HEK293 (cell line): ENCODE data around the gene KIF1A.

Source experiments
- CTCF ChIA-PET: fragments of 350-600 bp; formaldehyde crosslinking; extraction: SDS; loops from one replicate; lab custom pipeline; 2021; ENCODE audit warnings: antibody characterized with exemption; lab: Yijun Ruan, JAX
- POLR2A ChIA-PET: fragments of 300-600 bp; formaldehyde crosslinking; extraction: SDS; loops from one replicate; lab custom pipeline; 2020; ENCODE audit warnings: antibody characterized with exemption, inconsistent platforms; lab: Yijun Ruan, JAX
- H3K27ac ChIP-seq: fragments of 200-500 bp; sonication (Bioruptor generic); 2 replicates; pipeline ENCODE4 v1.5.1; 2014; ENCODE audit warnings: low read depth, low read length, control low read depth, inconsistent platforms; ENCODE audit errors: extremely low read depth
- H3K36me3 ChIP-seq, 2 experiments: fragments of 200-500 bp in 1 of 2; sonication (Bioruptor generic) in 1 of 2; 1 replicate in 1 of 2; 2 replicates in 1 of 2; pipeline ENCODE4 v1.5.1; 2014 to 2017; ENCODE audit warnings: inconsistent platforms in 2 of 2, low read length in 2 of 2; ENCODE audit not compliant: control insufficient read depth in 2 of 2, insufficient read depth in 1 of 2
- H3K4me1 ChIP-seq: fragments of 200-500 bp; sonication (Bioruptor generic); 2 replicates; pipeline ENCODE4 v1.5.1; 2014; ENCODE audit warnings: mild to moderate bottlenecking, low read length, inconsistent platforms; ENCODE audit not compliant: control insufficient read depth, insufficient read depth
- H3K4me3 ChIP-seq: 2 replicates; pipeline ENCODE4 v1.5.1; 2011; ENCODE audit warnings: low read depth, mild to moderate bottlenecking, control low read depth, low read length, moderate library complexity
- H3K9me3 ChIP-seq: fragments of 200-500 bp; sonication (Bioruptor generic); 2 replicates; pipeline ENCODE4 v1.5.1; 2014; ENCODE audit warnings: low read depth, low read length, inconsistent platforms; ENCODE audit not compliant: control insufficient read depth, insufficient read depth
- IKZF3 ChIP-seq: fragments of 450-650 bp; IDR thresholded peaks from 2 replicates; pipeline ENCODE4 v1.5.0; 2018; ENCODE audit warnings: missing biosample characterization, mild to moderate bottlenecking, missing genetic modification characterization, moderate library complexity
- MYNN ChIP-seq: fragments of 450-650 bp; formaldehyde crosslinking; IDR thresholded peaks from 2 replicates; pipeline ENCODE4 v1.5.1; 2016; ENCODE audit warnings: missing biosample characterization, missing genetic modification characterization, borderline replicate concordance
- OVOL3 ChIP-seq: fragments of 450-650 bp; formaldehyde crosslinking; IDR thresholded peaks from 2 replicates; pipeline ENCODE4 v1.5.1; 2016; ENCODE audit warnings: missing biosample characterization, missing genetic modification characterization
- SP7 ChIP-seq: fragments of 450-650 bp; formaldehyde crosslinking; IDR thresholded peaks from 2 replicates; pipeline ENCODE4 v1.5.1; 2016; ENCODE audit warnings: missing biosample characterization, missing genetic modification characterization
- ZBTB26 ChIP-seq: fragments of 450-650 bp; formaldehyde crosslinking; optimal IDR thresholded peaks from 2 replicates; pipeline ENCODE3; 2016; ENCODE audit warnings: missing biosample characterization, mild to moderate bottlenecking, missing genetic modification characterization
- ZNF133 ChIP-seq: fragments of 450-650 bp; formaldehyde crosslinking; IDR thresholded peaks from 2 replicates; pipeline ENCODE4 v1.5.1; 2016; ENCODE audit warnings: missing biosample characterization, missing genetic modification characterization
- ZNF169 ChIP-seq: fragments of 450-650 bp; formaldehyde crosslinking; IDR thresholded peaks from 2 replicates; pipeline ENCODE4 v1.5.1; 2016; ENCODE audit warnings: missing biosample characterization, missing genetic modification characterization
- ZNF175 ChIP-seq: fragments of 450-650 bp; formaldehyde crosslinking; IDR thresholded peaks from 2 replicates; pipeline ENCODE4 v1.5.1; 2016; ENCODE audit warnings: missing biosample characterization, missing genetic modification characterization
- ZNF18 ChIP-seq: fragments of 450-650 bp; formaldehyde crosslinking; IDR thresholded peaks from 2 replicates; pipeline ENCODE4 v1.5.1; 2016; ENCODE audit warnings: missing biosample characterization, missing genetic modification characterization
- ZNF24 ChIP-seq: fragments of 450-650 bp; formaldehyde crosslinking; IDR thresholded peaks from 2 replicates; pipeline ENCODE4 v1.5.1; 2016; ENCODE audit warnings: missing biosample characterization, missing genetic modification characterization
- ZNF302 ChIP-seq: fragments of 450-650 bp; formaldehyde crosslinking; IDR thresholded peaks from 2 replicates; pipeline ENCODE4 v1.5.1; 2016; ENCODE audit warnings: missing biosample characterization, missing genetic modification characterization, low read depth
- ZNF391 ChIP-seq: fragments of 450-650 bp; formaldehyde crosslinking; IDR thresholded peaks from 2 replicates; pipeline ENCODE4 v1.5.1; 2016; ENCODE audit warnings: low read depth, missing biosample characterization, missing genetic modification characterization, borderline replicate concordance
- ZNF530 ChIP-seq: fragments of 450-650 bp; formaldehyde crosslinking; IDR thresholded peaks from 2 replicates; pipeline ENCODE4 v1.5.1; 2016; ENCODE audit warnings: low read depth, missing biosample characterization, missing genetic modification characterization
- ZNF600 ChIP-seq: fragments of 450-650 bp; formaldehyde crosslinking; IDR thresholded peaks from 2 replicates; pipeline ENCODE4 v1.5.1; 2016; ENCODE audit warnings: missing biosample characterization, missing genetic modification characterization
- ZNF747 ChIP-seq: fragments of 450-650 bp; formaldehyde crosslinking; IDR thresholded peaks from 2 replicates; pipeline ENCODE4 v1.5.1; 2016; ENCODE audit warnings: missing biosample characterization, missing genetic modification characterization
- ZNF76 ChIP-seq: fragments of 450-650 bp; formaldehyde crosslinking; IDR thresholded peaks from 2 replicates; pipeline ENCODE4; 2016; ENCODE audit warnings: low read depth, missing biosample characterization, missing genetic modification characterization, borderline replicate concordance
- ZNF837 ChIP-seq: fragments of 450-650 bp; formaldehyde crosslinking; IDR thresholded peaks from 2 replicates; pipeline ENCODE4 v1.5.1; 2016; ENCODE audit warnings: missing biosample characterization, missing genetic modification characterization
- TF ChIP-seq, protein P1 (sequence below): fragments of 450-650 bp; formaldehyde crosslinking; IDR thresholded peaks from 2 replicates; pipeline ENCODE4 v1.5.1; 2017; ENCODE audit warnings: missing biosample characterization, missing genetic modification characterization
- TF ChIP-seq, protein P2 (sequence below): fragments of 450-650 bp; formaldehyde crosslinking; IDR thresholded peaks from 2 replicates; pipeline ENCODE4 v1.5.1; 2017; ENCODE audit warnings: missing biosample characterization, missing genetic modification characterization
- TF ChIP-seq, protein P3 (sequence below): fragments of 450-650 bp; formaldehyde crosslinking; IDR thresholded peaks from 2 replicates; pipeline ENCODE4 v1.5.1; 2016; ENCODE audit warnings: missing biosample characterization, missing genetic modification characterization
- TF ChIP-seq, protein P4 (sequence below): fragments of 450-650 bp; formaldehyde crosslinking; IDR thresholded peaks from 2 replicates; pipeline ENCODE4 v1.5.1; 2016; ENCODE audit warnings: missing biosample characterization, missing genetic modification characterization

The KIF1A gene

GRCh38 chr2:240727913-240728312, 92.1 kb downstream of the KIF1A start:
- H3K36me3 ChIP-seq: peaks cover 0 to 20% of the 10 kb centered on the region in 2 experiments; a peak in 2 of 3 replicates

DNA sequence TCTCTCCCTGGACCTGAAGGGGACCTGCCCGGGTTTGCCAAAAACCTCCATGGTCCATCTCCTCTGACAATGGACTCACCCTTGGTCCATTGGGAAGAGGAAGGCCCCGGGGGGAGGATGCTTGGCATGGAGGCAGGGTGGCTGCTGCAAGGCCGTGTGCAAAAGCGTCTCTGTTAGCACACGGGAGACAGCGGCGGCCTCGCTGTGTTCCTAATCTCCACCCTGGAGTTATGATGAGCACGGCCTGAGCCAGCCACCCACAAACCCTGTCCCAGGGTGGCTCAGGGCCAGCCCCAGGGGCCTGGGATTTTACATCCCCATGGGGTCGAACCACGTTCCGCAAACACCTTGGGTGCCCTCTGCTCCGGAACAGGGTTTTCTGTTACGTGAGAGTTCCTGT, 92.6 kb downstream of the KIF1A start:
- Histone ChIP-seq H3K36me3 (peaks cover 0 to 20% of the 10 kb centered on the region in 2 experiments; a peak in 2 of 3 replicates), H3K4me3 (no peak overlapping the region), H3K9me3 (no peaks in the 10 kb centered on the region), H3K4me1 (no peaks in the 10 kb centered on the region), H3K27ac (no peak overlapping the region)
- POLR2A ChIA-PET: interaction anchor here (0.6 kb wide), 1 partner anchor 916 kb away, joined by 3 read pairs; no protein-coding TSS in a partner anchor
- TF ChIP-seq ZBTB26 (tag by site-specific recombination) (no peak), ZNF391 (tag by site-specific recombination) (no peak), ZNF600 (peak; percentile 14; the same call in 1 of the 2 replicates), ZNF24 (tag by site-specific recombination) (no peak)
- TF ChIP-seq, protein P1, sequence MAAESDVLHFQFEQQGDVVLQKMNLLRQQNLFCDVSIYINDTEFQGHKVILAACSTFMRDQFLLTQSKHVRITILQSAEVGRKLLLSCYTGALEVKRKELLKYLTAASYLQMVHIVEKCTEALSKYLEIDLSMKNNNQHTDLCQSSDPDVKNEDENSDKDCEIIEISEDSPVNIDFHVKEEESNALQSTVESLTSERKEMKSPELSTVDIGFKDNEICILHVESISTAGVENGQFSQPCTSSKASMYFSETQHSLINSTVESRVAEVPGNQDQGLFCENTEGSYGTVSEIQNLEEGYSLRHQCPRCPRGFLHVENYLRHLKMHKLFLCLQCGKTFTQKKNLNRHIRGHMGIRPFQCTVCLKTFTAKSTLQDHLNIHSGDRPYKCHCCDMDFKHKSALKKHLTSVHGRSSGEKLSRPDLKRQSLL (tag by site-specific recombination): no peak
- CTCF ChIA-PET: no interaction called here

More at GRCh38 chr2:240727913-240728312, 92.1 kb downstream of the KIF1A start:
- Histone ChIP-seq H3K4me3 (no peak overlapping the region), H3K4me1 (no peaks in the 10 kb centered on the region), H3K9me3 (no peaks in the 10 kb centered on the region), H3K27ac (no peak overlapping the region)
- POLR2A ChIA-PET: no interaction called here
- TF ChIP-seq ZNF175 (tag by site-specific recombination): no peak
- TF ChIP-seq ZNF837 (tag by site-specific recombination): no peak
- TF ChIP-seq, protein P2, sequence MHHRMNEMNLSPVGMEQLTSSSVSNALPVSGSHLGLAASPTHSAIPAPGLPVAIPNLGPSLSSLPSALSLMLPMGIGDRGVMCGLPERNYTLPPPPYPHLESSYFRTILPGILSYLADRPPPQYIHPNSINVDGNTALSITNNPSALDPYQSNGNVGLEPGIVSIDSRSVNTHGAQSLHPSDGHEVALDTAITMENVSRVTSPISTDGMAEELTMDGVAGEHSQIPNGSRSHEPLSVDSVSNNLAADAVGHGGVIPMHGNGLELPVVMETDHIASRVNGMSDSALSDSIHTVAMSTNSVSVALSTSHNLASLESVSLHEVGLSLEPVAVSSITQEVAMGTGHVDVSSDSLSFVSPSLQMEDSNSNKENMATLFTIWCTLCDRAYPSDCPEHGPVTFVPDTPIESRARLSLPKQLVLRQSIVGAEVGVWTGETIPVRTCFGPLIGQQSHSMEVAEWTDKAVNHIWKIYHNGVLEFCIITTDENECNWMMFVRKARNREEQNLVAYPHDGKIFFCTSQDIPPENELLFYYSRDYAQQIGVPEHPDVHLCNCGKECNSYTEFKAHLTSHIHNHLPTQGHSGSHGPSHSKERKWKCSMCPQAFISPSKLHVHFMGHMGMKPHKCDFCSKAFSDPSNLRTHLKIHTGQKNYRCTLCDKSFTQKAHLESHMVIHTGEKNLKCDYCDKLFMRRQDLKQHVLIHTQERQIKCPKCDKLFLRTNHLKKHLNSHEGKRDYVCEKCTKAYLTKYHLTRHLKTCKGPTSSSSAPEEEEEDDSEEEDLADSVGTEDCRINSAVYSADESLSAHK (tag by site-specific recombination): no peak
- TF ChIP-seq IKZF3 (tag by site-specific recombination): no peak
- no peak for TF ChIP-seq ZNF747 (tag by site-specific recombination)
- no peak for TF ChIP-seq MYNN (tag by site-specific recombination)
- CTCF ChIA-PET: no interaction called here

DNA sequence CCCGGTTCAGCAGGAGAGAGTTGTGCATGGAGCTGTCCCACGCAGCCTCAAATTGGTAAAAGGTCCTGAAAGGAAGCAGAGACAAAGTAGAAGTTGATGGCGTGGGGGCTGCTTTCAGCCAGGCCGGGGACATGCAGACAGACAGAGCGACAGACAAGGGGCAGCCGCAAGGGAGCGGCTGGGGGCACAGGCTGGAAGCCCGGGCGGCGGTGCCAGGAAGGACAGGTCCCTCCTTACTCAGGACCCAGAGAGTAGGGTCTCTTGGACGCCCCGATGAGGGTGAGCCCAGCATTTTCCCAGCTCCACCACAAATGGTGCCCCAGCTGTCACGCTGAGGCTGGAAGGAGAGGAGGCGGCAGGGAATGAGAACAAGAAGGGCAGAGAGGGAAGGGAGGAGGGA, 93.1 kb downstream of the KIF1A start:
- no peaks in the 10 kb centered on the region for H3K9me3 ChIP-seq
- ChIA-PET POLR2A (interaction anchor here (0.6 kb wide), 1 partner anchor 916 kb away, joined by 3 read pairs; no protein-coding TSS in a partner anchor), CTCF (no interaction called here)
- no peak overlapping the region for H3K27ac ChIP-seq
- H3K4me1 ChIP-seq: no peaks in the 10 kb centered on the region
- peaks cover 0 to 26% of the 10 kb centered on the region in 2 experiments; a peak in 1 of 3 replicates for H3K36me3 ChIP-seq
- no peak overlapping the region for H3K4me3 ChIP-seq
- TF ChIP-seq ZNF18 (no peak), ZNF530 (tag by site-specific recombination) (no peak), ZNF837 (tag by site-specific recombination) (no peak), SP7 (no peak), ZNF302 (tag by site-specific recombination) (no peak), ZNF169 (tag by site-specific recombination) (no peak), ZNF133 (tag by site-specific recombination) (no peak), ZNF76 (no peak), OVOL3 (no peak)
- TF ChIP-seq, protein P3, sequence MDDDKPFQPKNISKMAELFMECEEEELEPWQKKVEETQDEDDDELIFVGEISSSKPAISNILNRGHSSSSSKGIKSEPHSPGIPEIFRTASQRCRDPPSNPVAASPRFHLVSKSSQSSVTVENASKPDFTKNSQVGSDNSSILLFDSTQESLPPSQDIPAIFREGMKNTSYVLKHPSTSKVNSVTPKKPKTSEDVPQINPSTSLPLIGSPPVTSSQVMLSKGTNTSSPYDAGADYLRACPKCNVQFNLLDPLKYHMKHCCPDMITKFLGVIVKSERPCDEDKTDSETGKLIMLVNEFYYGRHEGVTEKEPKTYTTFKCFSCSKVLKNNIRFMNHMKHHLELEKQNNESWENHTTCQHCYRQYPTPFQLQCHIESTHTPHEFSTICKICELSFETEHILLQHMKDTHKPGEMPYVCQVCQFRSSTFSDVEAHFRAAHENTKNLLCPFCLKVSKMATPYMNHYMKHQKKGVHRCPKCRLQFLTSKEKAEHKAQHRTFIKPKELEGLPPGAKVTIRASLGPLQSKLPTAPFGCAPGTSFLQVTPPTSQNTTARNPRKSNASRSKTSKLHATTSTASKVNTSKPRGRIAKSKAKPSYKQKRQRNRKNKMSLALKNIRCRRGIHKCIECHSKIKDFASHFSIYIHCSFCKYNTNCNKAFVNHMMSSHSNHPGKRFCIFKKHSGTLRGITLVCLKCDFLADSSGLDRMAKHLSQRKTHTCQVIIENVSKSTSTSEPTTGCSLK (tag by site-specific recombination): no peak
- TF ChIP-seq, protein P4, sequence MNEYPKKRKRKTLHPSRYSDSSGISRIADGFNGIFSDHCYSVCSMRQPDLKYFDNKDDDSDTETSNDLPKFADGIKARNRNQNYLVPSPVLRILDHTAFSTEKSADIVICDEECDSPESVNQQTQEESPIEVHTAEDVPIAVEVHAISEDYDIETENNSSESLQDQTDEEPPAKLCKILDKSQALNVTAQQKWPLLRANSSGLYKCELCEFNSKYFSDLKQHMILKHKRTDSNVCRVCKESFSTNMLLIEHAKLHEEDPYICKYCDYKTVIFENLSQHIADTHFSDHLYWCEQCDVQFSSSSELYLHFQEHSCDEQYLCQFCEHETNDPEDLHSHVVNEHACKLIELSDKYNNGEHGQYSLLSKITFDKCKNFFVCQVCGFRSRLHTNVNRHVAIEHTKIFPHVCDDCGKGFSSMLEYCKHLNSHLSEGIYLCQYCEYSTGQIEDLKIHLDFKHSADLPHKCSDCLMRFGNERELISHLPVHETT: no peak
